ENCODE measurements around the gene ARHGAP32. TPM values are rescaled to one million over a fixed set of nuclear protein-coding genes. Genes with fewer than 3 reads are reported as not detected.

The ARHGAP32 gene
- total and polyA plus RNA-seq, 10 donors: 0.53 to 17.0 (median 10.2) TPM

- Histone ChIP-seq H3K4me3 (no peak overlapping the region), H3K9me3 (peaks cover 0 to 27% (median 15%) of the 10 kb centered on the region in 8 donors), H3K36me3 (no peaks in the 10 kb centered on the region), H3K27ac (no peak overlapping the region), H3K4me1 (no peaks in the 10 kb centered on the region), H3K27me3 (replicated peaks in 1 of 7) (no peaks in the 10 kb centered on the region)
- intact Hi-C loops (cut with DNase I; ENCODE audit: low total_unique reads): no loop called here
- WGBS, 5 donors: 87 to 98% (median 90%) methylated on average over 7 of the region's 7 CpGs
- no peak for DNase-seq
- TF ChIP-seq POLR2A (IDR thresholded peaks at IDR 0.05): no peak
Measured at GRCh38 chr11:129075757-129076156, 116.4 kb downstream of the ARHGAP32 start.

DNA sequence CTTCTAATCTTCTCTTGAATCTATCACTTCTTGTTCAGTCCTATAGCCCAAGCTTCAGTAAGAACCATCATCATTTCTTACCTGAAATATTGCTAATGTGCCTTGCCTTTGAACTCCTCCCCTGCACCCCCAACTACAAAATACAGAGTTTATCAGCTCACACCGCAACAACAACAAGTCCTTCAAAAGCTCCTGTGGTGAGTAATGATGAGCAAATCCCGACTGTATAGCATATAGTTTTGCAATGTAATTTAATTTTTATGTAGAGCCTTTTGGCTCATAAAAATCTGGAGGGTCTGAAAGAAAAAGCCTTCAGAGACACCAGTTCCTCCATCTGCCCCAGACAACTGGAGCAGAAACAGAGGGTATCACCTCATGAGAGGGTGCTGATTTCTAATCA is 124.7 kb downstream of the ARHGAP32 start:
- Histone ChIP-seq H3K27me3 (replicated peaks in 1 of 7) (no peaks in the 10 kb centered on the region), H3K36me3 (peaks cover 0 to 11% (median 0%) of the 10 kb centered on the region in 6 donors), H3K4me3 (no peak overlapping the region), H3K27ac (no peak overlapping the region), H3K4me1 (no peaks in the 10 kb centered on the region), H3K9me3 (no peaks in the 10 kb centered on the region)
- TF ChIP-seq POLR2AphosphoS5 (IDR thresholded peaks at IDR 0.05): no peak
- TF ChIP-seq POLR2A (IDR thresholded peaks at IDR 0.05): no peak
- TF ChIP-seq, protein P1, sequence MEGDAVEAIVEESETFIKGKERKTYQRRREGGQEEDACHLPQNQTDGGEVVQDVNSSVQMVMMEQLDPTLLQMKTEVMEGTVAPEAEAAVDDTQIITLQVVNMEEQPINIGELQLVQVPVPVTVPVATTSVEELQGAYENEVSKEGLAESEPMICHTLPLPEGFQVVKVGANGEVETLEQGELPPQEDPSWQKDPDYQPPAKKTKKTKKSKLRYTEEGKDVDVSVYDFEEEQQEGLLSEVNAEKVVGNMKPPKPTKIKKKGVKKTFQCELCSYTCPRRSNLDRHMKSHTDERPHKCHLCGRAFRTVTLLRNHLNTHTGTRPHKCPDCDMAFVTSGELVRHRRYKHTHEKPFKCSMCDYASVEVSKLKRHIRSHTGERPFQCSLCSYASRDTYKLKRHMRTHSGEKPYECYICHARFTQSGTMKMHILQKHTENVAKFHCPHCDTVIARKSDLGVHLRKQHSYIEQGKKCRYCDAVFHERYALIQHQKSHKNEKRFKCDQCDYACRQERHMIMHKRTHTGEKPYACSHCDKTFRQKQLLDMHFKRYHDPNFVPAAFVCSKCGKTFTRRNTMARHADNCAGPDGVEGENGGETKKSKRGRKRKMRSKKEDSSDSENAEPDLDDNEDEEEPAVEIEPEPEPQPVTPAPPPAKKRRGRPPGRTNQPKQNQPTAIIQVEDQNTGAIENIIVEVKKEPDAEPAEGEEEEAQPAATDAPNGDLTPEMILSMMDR (IDR thresholded peaks at IDR 0.05 in 8 of 11, conservative IDR thresholded peaks at IDR 0.05 in 3 of 11): no peak
- intact Hi-C loops (cut with DNase I; ENCODE audit: low total_unique reads): no loop called here
- no peak for DNase-seq
- WGBS, 5 donors: 80 to 97% (median 91%) methylated on average over 2 of the region's 2 CpGs

GRCh38 chr11:129066229-129066628 is 125.9 kb downstream of the ARHGAP32 start:
- Histone ChIP-seq H3K4me3 (no peak overlapping the region), H3K27ac (no peak overlapping the region), H3K9me3 (no peaks in the 10 kb centered on the region), H3K36me3 (peaks cover 0 to 11% (median 0%) of the 10 kb centered on the region in 6 donors), H3K4me1 (no peaks in the 10 kb centered on the region), H3K27me3 (replicated peaks in 1 of 7) (no peaks in the 10 kb centered on the region)
- WGBS, 5 donors: 78 to 95% (median 80%) methylated on average over 1 of the region's 1 CpG
- intact Hi-C loops (cut with DNase I; ENCODE audit: low total_unique reads): no loop called here
- TF ChIP-seq POLR2AphosphoS5 (IDR thresholded peaks at IDR 0.05) (no peak), POLR2A (IDR thresholded peaks at IDR 0.05) (no peak)
- TF ChIP-seq, protein P1 (IDR thresholded peaks at IDR 0.05 in 8 of 11, conservative IDR thresholded peaks at IDR 0.05 in 3 of 11): no peak
- no peak for DNase-seq

DNA sequence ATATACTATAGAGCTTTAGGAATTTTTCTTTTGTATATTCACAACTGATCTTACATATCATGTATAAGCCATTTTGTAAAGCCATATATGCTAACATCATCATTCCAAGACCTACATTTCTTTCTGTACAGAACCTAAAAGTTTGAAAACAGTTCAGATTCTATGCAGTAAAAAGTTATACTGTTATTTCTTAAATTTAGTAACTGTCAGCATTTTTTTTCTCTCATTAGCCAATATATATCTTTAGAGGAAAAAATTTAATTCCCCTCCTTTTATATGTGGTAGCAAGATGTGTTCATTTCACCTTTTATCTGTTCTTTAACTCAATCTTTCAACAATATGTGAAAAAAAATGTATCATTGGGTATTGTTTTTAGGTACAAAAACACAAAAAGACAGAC is 129.0 kb downstream of the ARHGAP32 start:
- Histone ChIP-seq H3K27ac (no peak overlapping the region), H3K9me3 (no peaks in the 10 kb centered on the region), H3K4me1 (no peaks in the 10 kb centered on the region), H3K4me3 (no peak overlapping the region), H3K36me3 (peaks cover 0 to 11% (median 0%) of the 10 kb centered on the region in 6 donors), H3K27me3 (replicated peaks in 1 of 7) (no peaks in the 10 kb centered on the region)
- no peak for TF ChIP-seq POLR2AphosphoS5 (IDR thresholded peaks at IDR 0.05)
- TF ChIP-seq, protein P1 (IDR thresholded peaks at IDR 0.05 in 8 of 11, conservative IDR thresholded peaks at IDR 0.05 in 3 of 11): no peak
- TF ChIP-seq POLR2A (IDR thresholded peaks at IDR 0.05): no peak
- intact Hi-C loops (cut with DNase I; ENCODE audit: low total_unique reads): no loop called here
- no peak for DNase-seq

Data from spleen (tissue), 11 donors.